B cell (primary cell): ENCODE data around the gene PCK1. TPM values are rescaled to one million over a fixed set of nuclear protein-coding genes. Genes with fewer than 3 reads are reported as not detected.

Source experiments
- ATAC-seq: fragments of 200-7000 bp; cut with Tn5 transposase; one replicate; pipeline ENCODE4 v1.10.0; 2021; ENCODE audit warnings: low read depth, mild to moderate bottlenecking, moderate number of reproducible peaks, moderate library complexity
- CTCF ChIA-PET: fragments of 350-600 bp; sonication (Branson Sonifier 250); formaldehyde crosslinking; loops from one replicate; lab custom pipeline; 2021; ENCODE audit warnings: antibody characterized with exemption, inconsistent platforms; lab: Charles Lee
- POLR2A ChIA-PET: fragments of 350-600 bp; sonication (Branson Sonifier 250); formaldehyde crosslinking; loops from one replicate; lab custom pipeline; 2021; ENCODE audit warnings: antibody characterized with exemption; lab: Charles Lee
- DNase-seq: peaks from one replicate; pipeline ENCODE4 v3.0.0; 2013
- H2AFZ ChIP-seq: 2 replicates; pipeline ENCODE4 v1.6.1; 2012; ENCODE audit warnings: mild to moderate bottlenecking, low read depth, low read length; ENCODE audit not compliant: insufficient read depth, poor library complexity, severe bottlenecking
- H3K27ac ChIP-seq, 2 donors: 1 replicate in 1 of 2; 2 replicates in 1 of 2; pipeline ENCODE4 v1.5.1; 2012 to 2013; ENCODE audit warnings: low read length in 2 of 2, mild to moderate bottlenecking in 2 of 2, moderate library complexity in 1 of 2
- H3K27me3 ChIP-seq, 4 experiments: fragments of 200-600 bp in 1 of 4; sonication (generic) in 1 of 4; replicated peaks in 1 of 4; 1 replicate in 2 of 4; 2 replicates in 2 of 4; pipeline versions ENCODE4 v1.6.1 to v1.7.0; 2013 to 2016; ENCODE audit warnings: low read length in 3 of 4, mild to moderate bottlenecking in 2 of 4, mixed read lengths in 1 of 4, moderate library complexity in 1 of 4; ENCODE audit not compliant: insufficient read depth in 4 of 4, control insufficient read depth in 3 of 4; ENCODE audit errors: control extremely low read depth in 1 of 4
- H3K36me3 ChIP-seq, 2 experiments: replicated peaks in 1 of 2; 1 replicate in 1 of 2; 2 replicates in 1 of 2; pipeline versions ENCODE4 v1.6.1 to v1.7.1; 2013; ENCODE audit warnings: low read length in 1 of 2; ENCODE audit not compliant: insufficient read depth in 2 of 2, control insufficient read depth in 1 of 2; ENCODE audit errors: control extremely low read depth in 1 of 2, extremely low read depth in 1 of 2
- H3K4me1 ChIP-seq, 2 donors: fragments of 200-600 bp in 1 of 2; sonication (generic) in 1 of 2; 1 replicate in 1 of 2; 2 replicates in 1 of 2; pipeline versions ENCODE4 v1.5.1 to v1.6.1; 2013 to 2017; ENCODE audit warnings: low read length in 2 of 2; ENCODE audit not compliant: control insufficient read depth in 2 of 2, insufficient read depth in 2 of 2
- H3K4me2 ChIP-seq: replicated peaks from 2 replicates; pipeline ENCODE3; 2012; ENCODE audit warnings: mild to moderate bottlenecking, low read depth, low read length; ENCODE audit not compliant: poor library complexity, severe bottlenecking
- H3K4me3 ChIP-seq, 5 experiments: fragments of 200-600 bp in 1 of 5; sonication (generic) in 1 of 5; 1 replicate in 3 of 5; 2 replicates in 2 of 5; pipeline versions ENCODE4 v1.5.1 to v1.7.0; 2011 to 2016; ENCODE audit warnings: low read length in 4 of 5, mild to moderate bottlenecking in 4 of 5, low read depth in 2 of 5, control low read depth in 1 of 5, moderate library complexity in 1 of 5; ENCODE audit not compliant: insufficient read depth in 1 of 5; ENCODE audit errors: control extremely low read depth in 1 of 5, extremely low read depth in 1 of 5
- H3K79me2 ChIP-seq: fragments of 200-600 bp; sonication (generic); one replicate; pipeline ENCODE4 v1.6.0; 2016; ENCODE audit warnings: low read length; ENCODE audit not compliant: control insufficient read depth, insufficient read depth
- H3K9ac ChIP-seq: fragments of 200-600 bp; sonication (generic); 2 replicates; pipeline ENCODE4 v1.6.1; 2017; ENCODE audit warnings: mild to moderate bottlenecking, low read length, moderate library complexity
- H3K9me3 ChIP-seq, 3 donors: one replicate each; pipeline versions ENCODE4 v1.6.1 to v1.7.1; 2013; ENCODE audit warnings: low read length in 2 of 3; ENCODE audit not compliant: control insufficient read depth in 2 of 3, insufficient read depth in 1 of 3; ENCODE audit errors: control extremely low read depth in 1 of 3
- H4K20me1 ChIP-seq: 2 replicates; pipeline ENCODE4 v1.6.0; 2012; ENCODE audit warnings: mild to moderate bottlenecking, low read length; ENCODE audit not compliant: insufficient read depth, control insufficient read depth, poor library complexity, severe bottlenecking
- H3K27ac Mint-ChIP-seq: one replicate; pipeline ENCODE4 v1.8.0; 2021; ENCODE audit warnings: mixed read lengths
- H3K27me3 Mint-ChIP-seq: one replicate; pipeline ENCODE4 v1.8.0; 2021; ENCODE audit warnings: mixed read lengths
- H3K4me1 Mint-ChIP-seq: one replicate; pipeline ENCODE4 v1.8.0; 2021; ENCODE audit warnings: mixed read lengths
- H3K4me3 Mint-ChIP-seq: one replicate; pipeline ENCODE4 v1.8.0; 2021; ENCODE audit warnings: mixed read lengths
- H3K9me3 Mint-ChIP-seq: one replicate; pipeline ENCODE4 v1.8.0; 2022; ENCODE audit warnings: mixed read lengths; ENCODE audit not compliant: insufficient read depth
- EZH2 ChIP-seq: IDR thresholded peaks from 2 replicates; pipeline ENCODE4 v1.6.1; 2012; ENCODE audit warnings: borderline replicate concordance, low read depth, mild to moderate bottlenecking, moderate library complexity, low read length; ENCODE audit not compliant: insufficient read depth, poor library complexity, severe bottlenecking
- WGBS: methylation state at CpG from one replicate; pipeline ENCODE4 v1.1.5; 2013; ENCODE audit warnings: missing lambda C conversion rate; ENCODE audit not compliant: insufficient coverage; 5-methylcytosine and 5-hydroxymethylcytosine counted together
- intact Hi-C: fragments of 100-400 bp; cut with micrococcal nuclease; formaldehyde crosslinking; loops from one replicate; pipeline ENCODE4 v1.10.0; 2022
- polyA plus RNA-seq: library from polyadenylated mRNA; depleted of rRNA; stranded (reverse); fragments of >200 nt; gene quantifications from 2 replicates; pipeline ENCODE4 v1.2.3, GENCODE V29; 2012
- total RNA-seq, 2 donors: library from RNA; stranded (reverse); fragments of 120-200 nt in 1 of 2; gene quantifications; 1 replicate in 1 of 2; 2 replicates in 1 of 2; pipeline versions ENCODE4 v1.2.3 to v1.2.4, GENCODE V29; 2013 to 2022
- TF ChIP-seq, protein P1 (sequence below): fragments of 200-600 bp; IDR thresholded peaks from one replicate; pipeline ENCODE4 v1.8.0; 2022; ENCODE audit warnings: antibody characterized with exemption, mild to moderate bottlenecking

Gene PCK1
- total and polyA plus RNA-seq, 2 donors (not counting 1 experiment from before 2014, with no cell fraction given): not detected

DNA sequence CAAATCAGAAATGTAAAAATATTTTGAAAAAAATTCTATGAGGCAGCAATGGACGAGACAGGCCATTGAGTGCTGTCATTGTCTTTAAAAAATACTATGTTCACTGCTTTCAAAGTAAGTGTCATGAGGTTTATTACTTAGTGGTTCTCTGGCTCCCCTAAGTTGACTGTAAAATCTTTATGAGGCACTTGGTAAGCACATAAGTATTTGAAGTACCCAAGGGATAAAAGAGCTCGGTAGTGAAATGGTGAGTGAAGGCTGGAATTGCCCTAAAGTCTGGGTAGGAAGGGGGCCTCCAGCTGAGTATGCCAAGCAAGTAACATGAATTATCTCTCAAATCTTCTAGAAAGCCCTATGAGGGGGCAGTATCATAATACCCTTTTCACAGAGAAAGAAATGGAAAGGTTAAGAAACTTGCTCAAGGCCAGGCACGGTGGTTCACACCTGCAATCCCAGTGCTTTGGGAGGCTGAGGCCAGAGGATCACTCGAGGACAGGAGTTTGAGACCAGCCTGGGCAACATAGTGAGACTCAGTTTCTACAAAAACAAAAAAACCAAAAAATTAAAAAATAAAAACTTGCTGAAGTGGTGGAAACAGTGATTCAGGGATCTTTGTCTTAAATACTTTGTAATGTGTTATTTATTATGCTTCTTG, 30.5 kb upstream of the PCK1 start:
- no peak overlapping the region for H3K4me3 Mint-ChIP-seq
- no peaks in the 10 kb centered on the region for H3K4me1 Mint-ChIP-seq
- no peak overlapping the region for H3K27ac Mint-ChIP-seq
- H3K27me3 Mint-ChIP-seq: peaks cover 23% of the 10 kb centered on the region
- DNase-seq (no peak), ATAC-seq (no peak)
- Histone ChIP-seq H3K4me2 (no peak overlapping the region), H3K9me3 (no peaks in the 10 kb centered on the region), H3K36me3 (no peaks in the 10 kb centered on the region), H4K20me1 (no peaks in the 10 kb centered on the region), H3K9ac (no peak overlapping the region), H3K79me2 (no peaks in the 10 kb centered on the region), H3K4me1 (no peaks in the 10 kb centered on the region), H3K4me3 (no peak overlapping the region), H2AFZ (no peak overlapping the region), H3K27ac (no peak overlapping the region), H3K27me3 (peaks cover 0 to 4% (median 0%) of the 10 kb centered on the region in 4 experiments)
- POLR2A ChIA-PET: no interaction called here
- intact Hi-C loops: no loop called here
- CTCF ChIA-PET: no interaction called here
- WGBS: 100% methylated on average over 1 of the region's 4 CpGs
- no peak for TF ChIP-seq EZH2
- TF ChIP-seq, protein P1, sequence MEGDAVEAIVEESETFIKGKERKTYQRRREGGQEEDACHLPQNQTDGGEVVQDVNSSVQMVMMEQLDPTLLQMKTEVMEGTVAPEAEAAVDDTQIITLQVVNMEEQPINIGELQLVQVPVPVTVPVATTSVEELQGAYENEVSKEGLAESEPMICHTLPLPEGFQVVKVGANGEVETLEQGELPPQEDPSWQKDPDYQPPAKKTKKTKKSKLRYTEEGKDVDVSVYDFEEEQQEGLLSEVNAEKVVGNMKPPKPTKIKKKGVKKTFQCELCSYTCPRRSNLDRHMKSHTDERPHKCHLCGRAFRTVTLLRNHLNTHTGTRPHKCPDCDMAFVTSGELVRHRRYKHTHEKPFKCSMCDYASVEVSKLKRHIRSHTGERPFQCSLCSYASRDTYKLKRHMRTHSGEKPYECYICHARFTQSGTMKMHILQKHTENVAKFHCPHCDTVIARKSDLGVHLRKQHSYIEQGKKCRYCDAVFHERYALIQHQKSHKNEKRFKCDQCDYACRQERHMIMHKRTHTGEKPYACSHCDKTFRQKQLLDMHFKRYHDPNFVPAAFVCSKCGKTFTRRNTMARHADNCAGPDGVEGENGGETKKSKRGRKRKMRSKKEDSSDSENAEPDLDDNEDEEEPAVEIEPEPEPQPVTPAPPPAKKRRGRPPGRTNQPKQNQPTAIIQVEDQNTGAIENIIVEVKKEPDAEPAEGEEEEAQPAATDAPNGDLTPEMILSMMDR: no peak
- no peaks in the 10 kb centered on the region for H3K9me3 Mint-ChIP-seq

DNA sequence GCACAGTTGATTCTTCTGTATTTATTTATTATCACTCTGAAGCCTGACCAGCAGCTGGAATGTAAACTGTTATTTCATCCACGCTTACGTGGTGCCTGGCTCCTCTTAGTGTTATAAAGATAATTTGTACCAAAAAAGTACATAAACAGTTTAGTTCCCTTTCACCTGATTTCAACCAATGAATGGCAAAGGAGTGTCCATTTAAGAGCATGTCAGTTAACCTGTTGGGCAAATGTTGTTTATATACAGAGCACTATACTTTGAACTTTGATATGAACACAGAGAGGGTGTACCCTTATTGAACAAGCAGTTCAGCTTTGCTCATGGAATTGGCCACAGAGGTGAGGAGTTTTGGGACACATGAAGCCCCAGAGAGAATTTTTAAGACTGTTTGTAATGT, 28.8 kb upstream of the PCK1 start:
- no CpG with 5 or more reads among the region's 2 CpGs for WGBS

More for the DNA sequence above, 28.8 kb upstream of the PCK1 start:
- ChIA-PET CTCF (no interaction called here), POLR2A (no interaction called here)
- H3K27ac Mint-ChIP-seq: no peak overlapping the region
- no peaks in the 10 kb centered on the region for H3K9me3 Mint-ChIP-seq
- no peak overlapping the region for H3K4me3 Mint-ChIP-seq
- TF ChIP-seq, protein P1: no peak
- no peak for TF ChIP-seq EZH2
- Histone ChIP-seq H3K4me1 (no peaks in the 10 kb centered on the region), H3K36me3 (no peaks in the 10 kb centered on the region), H3K27me3 (peaks cover 0 to 4% (median 2%) of the 10 kb centered on the region in 4 experiments), H3K4me3 (no peak overlapping the region), H3K4me2 (no peak overlapping the region), H3K9me3 (no peaks in the 10 kb centered on the region), H3K9ac (no peak overlapping the region), H2AFZ (no peak overlapping the region), H4K20me1 (no peaks in the 10 kb centered on the region), H3K79me2 (no peaks in the 10 kb centered on the region), H3K27ac (no peak overlapping the region)
- H3K4me1 Mint-ChIP-seq: no peaks in the 10 kb centered on the region
- intact Hi-C loops: no loop called here
- ATAC-seq: no peak
- no peak for DNase-seq
- H3K27me3 Mint-ChIP-seq: peaks cover 29% of the 10 kb centered on the region
